Upper lobe of left lung (tissue), 6 donors: Measurements from ENCODE around the gene TUT7. TPM values are rescaled to one million over a fixed set of nuclear protein-coding genes. Genes with fewer than 3 reads are reported as not detected.

Experiments used
- ATAC-seq, 2 donors: fragments of 200-7000 bp; cut with Tn5 transposase; one replicate each; pipeline ENCODE4 v1.9.1; 2022; ENCODE audit warnings: mild to moderate bottlenecking in 2 of 2, moderate library complexity in 2 of 2; ENCODE audit not compliant: low FRiP score in 2 of 2
- DNase-seq, 2 donors: peaks; one replicate each; pipeline ENCODE4 v3.0.0-alpha.2; 2019 to 2020
- H3K27ac ChIP-seq, 4 donors: fragments of 200-600 bp; sonication (generic); one replicate each; pipeline ENCODE4 v1.5.1; 2016 to 2019
- H3K27me3 ChIP-seq, 4 donors: fragments of 200-600 bp; sonication (generic); one replicate each; pipeline ENCODE4 v1.5.1; 2017 to 2019
- H3K36me3 ChIP-seq, 4 donors: fragments of 200-600 bp; sonication (generic); one replicate each; pipeline ENCODE4 v1.5.1; 2016 to 2019
- H3K4me1 ChIP-seq, 4 donors: fragments of 200-600 bp; sonication (generic); one replicate each; pipeline ENCODE4 v1.5.1; 2018 to 2019
- H3K4me3 ChIP-seq, 4 donors: fragments of 200-600 bp; sonication (generic); one replicate each; pipeline ENCODE4 v1.5.1; 2017 to 2019; ENCODE audit warnings: mild to moderate bottlenecking in 2 of 4, moderate library complexity in 1 of 4
- H3K9me3 ChIP-seq, 4 donors: fragments of 200-600 bp; sonication (generic); one replicate each; pipeline ENCODE4 v1.5.1; 2018 to 2019
- EP300 ChIP-seq, 4 donors: sonication (generic); formaldehyde crosslinking; IDR thresholded peaks; one replicate each; pipeline ENCODE4 v1.5.1; 2017; ENCODE audit warnings: antibody characterized with exemption in 4 of 4, control low read depth in 2 of 4
- POLR2A ChIP-seq, 4 donors: fragments of 450-650 bp; IDR thresholded peaks; one replicate each; pipeline ENCODE4 v1.5.1; 2016 to 2017; ENCODE audit warnings: antibody characterized with exemption in 4 of 4, mild to moderate bottlenecking in 2 of 4
- POLR2AphosphoS5 ChIP-seq, 2 donors: sonication (generic); formaldehyde crosslinking; IDR thresholded peaks; one replicate each; pipeline ENCODE4 v1.5.1; 2017; ENCODE audit warnings: antibody characterized with exemption in 2 of 2
- WGBS, 2 donors: methylation state at CpG; one replicate each; pipeline ENCODE4 v1.1.5; 2017 to 2018; 5-methylcytosine and 5-hydroxymethylcytosine counted together
- total RNA-seq, 6 donors: library from RNA; depleted of rRNA in 4 of 6; stranded (reverse); fragments of >200 nt in 4 of 6; gene quantifications; one replicate each; pipeline versions ENCODE4 v1.1.0 to v1.2.1, GENCODE V29; 2016 to 2021
- TF ChIP-seq, protein P1 (sequence below), 6 experiments: fragments of 450-650 bp in 4 of 6; fragments of 200-600 bp in 2 of 6; sonication (generic) in 2 of 6; IDR thresholded peaks; one replicate each; pipeline ENCODE4 v1.5.1; 2016 to 2019; ENCODE audit warnings: antibody characterized with exemption in 6 of 6
- donor health status: DM: no; HTN: no; CAD: no; lungs with moderate emphysema.
- donor health status: DM: no; HTN: yes; CAD: no; lungs with severe emphysema.

Gene TUT7
- total RNA-seq, 6 donors from 2014 or later = 28.6 to 159 (median 47.3) TPM

DNA sequence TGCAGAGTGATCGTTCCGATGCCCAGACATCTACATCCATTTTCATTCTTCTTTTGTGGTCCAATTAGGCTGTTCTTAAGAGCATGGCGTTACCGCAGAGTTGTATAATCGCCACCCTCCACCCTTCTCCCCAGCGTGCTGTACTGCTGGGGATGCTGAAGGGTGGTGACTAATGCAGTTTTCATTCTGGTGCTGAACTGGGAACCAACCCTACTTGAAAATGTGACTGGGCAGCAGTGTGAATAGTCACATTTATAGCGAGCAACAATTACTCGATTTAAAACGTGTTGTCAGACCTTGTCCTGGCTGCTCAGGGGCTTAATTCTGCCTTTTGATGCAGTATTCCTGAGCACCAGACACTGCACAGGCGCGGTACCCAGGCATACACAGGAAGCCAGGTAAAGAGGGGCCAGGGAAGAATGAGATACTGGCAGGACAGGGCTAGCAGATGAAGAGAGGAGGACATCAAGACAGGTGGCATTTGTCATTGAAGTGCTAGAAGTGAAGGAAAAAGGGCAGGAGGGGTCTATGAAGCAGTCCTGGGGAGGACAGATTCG lies 71.2 kb downstream of the TUT7 start:
- DNase-seq (peak in 1 of 2 donors; percentile 60), ATAC-seq (peak; percentile 59 to 76)
- peak overlapping the region; percentile 71 to 96 (median 92) for H3K4me3 ChIP-seq
- H3K4me1 ChIP-seq = peaks cover 23 to 34% (median 24%) of the 10 kb centered on the region in 4 donors
- no peak for TF ChIP-seq POLR2AphosphoS5 (IDR thresholded peaks at IDR 0.05)
- TF ChIP-seq EP300 (IDR thresholded peaks at IDR 0.05) = no peak
- TF ChIP-seq, protein P1, sequence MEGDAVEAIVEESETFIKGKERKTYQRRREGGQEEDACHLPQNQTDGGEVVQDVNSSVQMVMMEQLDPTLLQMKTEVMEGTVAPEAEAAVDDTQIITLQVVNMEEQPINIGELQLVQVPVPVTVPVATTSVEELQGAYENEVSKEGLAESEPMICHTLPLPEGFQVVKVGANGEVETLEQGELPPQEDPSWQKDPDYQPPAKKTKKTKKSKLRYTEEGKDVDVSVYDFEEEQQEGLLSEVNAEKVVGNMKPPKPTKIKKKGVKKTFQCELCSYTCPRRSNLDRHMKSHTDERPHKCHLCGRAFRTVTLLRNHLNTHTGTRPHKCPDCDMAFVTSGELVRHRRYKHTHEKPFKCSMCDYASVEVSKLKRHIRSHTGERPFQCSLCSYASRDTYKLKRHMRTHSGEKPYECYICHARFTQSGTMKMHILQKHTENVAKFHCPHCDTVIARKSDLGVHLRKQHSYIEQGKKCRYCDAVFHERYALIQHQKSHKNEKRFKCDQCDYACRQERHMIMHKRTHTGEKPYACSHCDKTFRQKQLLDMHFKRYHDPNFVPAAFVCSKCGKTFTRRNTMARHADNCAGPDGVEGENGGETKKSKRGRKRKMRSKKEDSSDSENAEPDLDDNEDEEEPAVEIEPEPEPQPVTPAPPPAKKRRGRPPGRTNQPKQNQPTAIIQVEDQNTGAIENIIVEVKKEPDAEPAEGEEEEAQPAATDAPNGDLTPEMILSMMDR (IDR thresholded peaks at IDR 0.05) = no peak
- TF ChIP-seq POLR2A (IDR thresholded peaks at IDR 0.05) = no peak
- H3K36me3 ChIP-seq = peaks cover 0 to 9% (median 5%) of the 10 kb centered on the region in 4 donors
- WGBS, 2 donors = 13 to 20% methylated on average over 12 of the region's 12 CpGs
- H3K27ac ChIP-seq = peak overlapping the region; percentile 95 to 98 (median 96)
- no peaks in the 10 kb centered on the region for H3K9me3 ChIP-seq
- H3K27me3 ChIP-seq = no peaks in the 10 kb centered on the region

DNA sequence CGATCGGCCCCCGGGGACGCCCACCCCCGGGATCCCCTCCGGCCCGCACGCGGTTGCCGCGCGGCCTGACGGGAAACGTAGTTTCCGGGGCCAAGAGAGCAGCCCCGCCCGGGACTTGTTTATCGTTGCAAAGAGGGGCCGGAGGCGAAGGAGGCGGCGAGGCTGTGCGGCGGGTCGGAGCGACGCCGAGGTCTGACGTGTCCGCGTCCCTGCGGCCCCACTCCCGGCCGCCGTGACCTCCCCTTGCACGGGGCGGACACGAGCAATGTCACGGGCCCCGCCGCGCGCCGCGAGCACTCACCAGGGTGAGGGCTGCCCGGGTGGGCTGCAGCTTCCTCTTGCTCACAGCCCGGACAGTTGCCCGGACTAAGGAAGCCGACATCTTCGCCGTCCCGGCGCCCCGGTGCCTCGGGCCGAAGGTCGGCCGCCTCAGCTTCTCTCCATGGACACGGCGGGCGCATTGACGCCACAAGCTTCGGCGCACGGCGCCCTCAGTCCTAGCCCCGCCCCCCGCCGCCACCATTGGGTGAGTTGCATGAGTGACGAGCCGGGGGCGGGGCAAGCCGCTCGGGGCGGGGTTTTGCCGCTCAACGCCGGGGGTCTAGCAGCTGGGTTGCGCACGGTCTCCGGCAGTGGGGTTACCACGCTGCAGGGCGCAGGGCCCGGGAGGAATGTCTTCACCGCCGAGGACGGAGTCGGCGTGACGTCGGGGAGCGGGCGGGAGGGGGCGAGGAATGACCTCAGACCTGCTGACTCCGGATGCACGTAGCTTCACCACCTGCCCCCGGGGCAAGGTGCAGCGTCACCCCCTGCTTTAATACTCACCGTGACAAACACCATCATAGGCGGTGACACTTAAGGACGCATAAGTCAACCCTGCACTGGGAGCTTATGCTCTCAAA lies 71.9 kb downstream of the TUT7 start, which contains the start of gene ISCA1:
ISCA1 (minus strand) TSS at position 462 of the 902 bp plus-strand sequence; CDS start at position 382, 80 bp downstream.
- TF ChIP-seq, protein P1 (IDR thresholded peaks at IDR 0.05) = peak in 1 of 6 experiments; percentile 7
- peak; percentile 58 to 82 for TF ChIP-seq POLR2AphosphoS5 (IDR thresholded peaks at IDR 0.05)
- TF ChIP-seq POLR2A (IDR thresholded peaks at IDR 0.05) = peak in 3 of 4 donors; percentile 86 to 97 (median 95)
- no peak for TF ChIP-seq EP300 (IDR thresholded peaks at IDR 0.05)
- WGBS, 2 donors = 0 to 1% methylated on average over 20 to 23 of the region's 101 CpGs
- peak; percentile 97 to 98 for ATAC-seq

DNA sequence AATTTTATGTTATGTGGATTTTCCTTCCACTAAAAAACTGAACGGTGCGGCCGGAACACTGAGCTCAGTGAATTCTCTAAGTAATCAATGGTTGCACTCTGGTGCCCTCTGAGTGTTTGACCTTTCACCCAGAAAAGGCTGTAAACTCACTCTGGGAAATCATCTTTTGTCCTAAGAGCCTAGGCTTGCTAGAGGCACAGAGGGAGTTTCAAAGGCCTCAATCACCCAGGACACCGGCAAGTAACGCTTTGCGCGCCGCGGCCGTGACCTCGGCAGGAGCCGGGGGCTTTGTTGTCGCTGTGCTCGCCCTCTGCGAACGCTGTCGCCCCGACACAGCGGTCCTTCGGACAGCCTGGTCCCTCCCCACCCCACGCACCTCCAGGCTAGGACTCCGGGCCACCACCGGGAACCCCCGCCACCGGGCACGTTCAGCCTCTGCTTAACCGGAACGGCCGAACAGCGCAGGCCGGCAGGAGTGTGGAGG lies 72.6 kb downstream of the TUT7 start:
- ATAC-seq = no peak
- Histone ChIP-seq H3K4me3 (peak overlapping the region; percentile 71 to 96 (median 92)), H3K36me3 (peaks cover 0 to 3% (median 0%) of the 10 kb centered on the region in 4 donors), H3K27ac (peak overlapping the region; percentile 95 to 98 (median 96)), H3K27me3 (no peaks in the 10 kb centered on the region), H3K4me1 (peaks cover 23 to 43% (median 28%) of the 10 kb centered on the region in 4 donors), H3K9me3 (no peaks in the 10 kb centered on the region)
- TF ChIP-seq POLR2AphosphoS5 (IDR thresholded peaks at IDR 0.05) (no peak), EP300 (IDR thresholded peaks at IDR 0.05) (no peak), POLR2A (IDR thresholded peaks at IDR 0.05) (no peak)
- TF ChIP-seq, protein P1 (IDR thresholded peaks at IDR 0.05) = no peak
- no peak for DNase-seq
- 2 to 16% methylated on average over 3 to 31 of the region's 31 CpGs for WGBS, 2 donors

More for the DNA sequence above, 71.9 kb downstream of the TUT7 start, which contains the start of gene ISCA1:
- DNase-seq = peak; percentile 97 to 100
- Histone ChIP-seq H3K27ac (peak within 1 kb of the TSS; percentile 95 to 98 (median 96)), H3K9me3 (no peaks in the 10 kb centered on the region), H3K4me1 (peaks cover 23 to 38% (median 25%) of the 10 kb centered on the region in 4 donors), H3K36me3 (peaks cover 0 to 3% (median 0%) of the 10 kb centered on the region in 4 donors), H3K27me3 (no peaks in the 10 kb centered on the region), H3K4me3 (peak within 1 kb of the TSS; percentile 71 to 96 (median 92))

DNA sequence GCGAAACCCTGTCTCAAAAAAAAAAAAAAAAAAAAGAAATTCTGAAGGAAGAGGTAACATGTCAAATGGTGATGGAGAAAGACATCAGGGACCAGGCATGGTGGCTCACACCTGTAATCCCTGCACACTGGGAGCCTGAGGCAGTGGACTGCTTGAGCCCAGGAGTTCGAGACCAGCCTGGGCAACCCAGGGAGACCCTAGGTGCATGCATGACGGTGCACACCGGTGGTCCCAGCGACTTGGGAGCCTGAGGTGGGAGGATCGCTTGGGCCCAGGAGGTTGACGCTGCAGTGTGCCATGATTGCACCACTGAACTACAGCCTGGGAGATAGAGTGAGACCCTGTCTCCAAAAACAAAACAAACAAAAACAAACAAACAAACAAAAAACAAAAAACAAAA lies 73.6 kb downstream of the TUT7 start:
- peaks cover 0 to 3% (median 0%) of the 10 kb centered on the region in 4 donors for H3K36me3 ChIP-seq
- H3K27ac ChIP-seq = no peak overlapping the region
- TF ChIP-seq EP300 (IDR thresholded peaks at IDR 0.05) (no peak), POLR2A (IDR thresholded peaks at IDR 0.05) (no peak), POLR2AphosphoS5 (IDR thresholded peaks at IDR 0.05) (no peak)
- TF ChIP-seq, protein P1 (IDR thresholded peaks at IDR 0.05) = no peak
- no peak for DNase-seq
- H3K9me3 ChIP-seq = no peaks in the 10 kb centered on the region
- no peak for ATAC-seq
- H3K4me3 ChIP-seq = peak overlapping the region in 1 of 4 donors; percentile 96
- H3K4me1 ChIP-seq = peaks cover 23 to 49% (median 29%) of the 10 kb centered on the region in 4 donors
- WGBS, 2 donors = 92 to 96% methylated on average over 7 of the region's 7 CpGs
- no peaks in the 10 kb centered on the region for H3K27me3 ChIP-seq
